RWPE2 (cell line): ENCODE results near the gene SORCS2.

Source experiments
- ATAC-seq: fragments of 200-7000 bp; cut with Tn5 transposase; 3 replicates; pipeline ENCODE4 v1.9.1; 2021; ENCODE audit warnings: low read depth
- DNase-seq: peaks from one replicate; pipeline ENCODE4 v3.0.0-alpha.2; 2020; ENCODE audit warnings: low spot score
- H3K27ac ChIP-seq: fragments of 450-650 bp; 2 replicates; pipeline ENCODE4 v1.5.1; 2017; ENCODE audit warnings: mild to moderate bottlenecking; ENCODE audit not compliant: poor library complexity, severe bottlenecking
- H3K27me3 ChIP-seq: fragments of 250-450 bp; sonication (Bioruptor Pico); 2 replicates; pipeline ENCODE4 v1.5.1; 2021; ENCODE audit warnings: mild to moderate bottlenecking, moderate library complexity; ENCODE audit not compliant: insufficient read depth, poor library complexity, severe bottlenecking
- H3K36me3 ChIP-seq: fragments of 250-450 bp; sonication (Bioruptor Pico); 2 replicates; pipeline ENCODE4 v1.5.1; 2020; ENCODE audit warnings: low read depth, mild to moderate bottlenecking, moderate library complexity
- H3K4me1 ChIP-seq: fragments of 250-450 bp; sonication (Bioruptor Pico); 2 replicates; pipeline ENCODE4 v1.5.1; 2021; ENCODE audit warnings: mild to moderate bottlenecking, moderate library complexity; ENCODE audit not compliant: insufficient read depth, poor library complexity, severe bottlenecking
- H3K4me3 ChIP-seq: fragments of 250-450 bp; sonication (Bioruptor Pico); 2 replicates; pipeline ENCODE4 v1.5.1; 2021; ENCODE audit warnings: mild to moderate bottlenecking, moderate library complexity; ENCODE audit not compliant: severe bottlenecking
- H3K9me3 ChIP-seq: fragments of 250-450 bp; sonication (Bioruptor Pico); 2 replicates; pipeline ENCODE4 v1.5.1; 2021; ENCODE audit warnings: mild to moderate bottlenecking, moderate library complexity; ENCODE audit not compliant: severe bottlenecking
- TF ChIP-seq, protein P1 (sequence below): fragments of 450-650 bp; IDR thresholded peaks from one replicate; pipeline ENCODE4 v1.5.1; 2017; ENCODE audit warnings: mild to moderate bottlenecking, moderate library complexity; ENCODE audit not compliant: poor library complexity, severe bottlenecking

Gene SORCS2

DNA sequence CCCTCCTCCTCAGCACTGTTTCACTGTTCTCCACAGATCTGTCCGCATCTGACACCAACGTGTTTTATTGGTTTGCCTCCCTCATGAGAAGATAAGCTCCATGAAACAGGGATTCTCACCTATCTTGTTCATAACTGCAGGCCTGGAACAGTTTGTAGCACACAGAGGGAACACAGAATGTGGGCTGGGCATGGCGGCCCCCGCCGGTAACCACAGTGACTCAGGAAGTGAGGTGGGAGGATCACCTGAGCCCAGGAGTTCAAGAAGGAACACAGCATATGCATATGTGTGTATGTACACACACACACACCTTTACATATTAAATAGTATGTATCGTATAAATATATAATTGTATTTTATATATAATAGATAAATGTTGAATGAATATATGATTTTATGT, 578.7 kb downstream of the SORCS2 start:
- no peaks in the 10 kb centered on the region for H3K4me1 ChIP-seq
- TF ChIP-seq, protein P1, sequence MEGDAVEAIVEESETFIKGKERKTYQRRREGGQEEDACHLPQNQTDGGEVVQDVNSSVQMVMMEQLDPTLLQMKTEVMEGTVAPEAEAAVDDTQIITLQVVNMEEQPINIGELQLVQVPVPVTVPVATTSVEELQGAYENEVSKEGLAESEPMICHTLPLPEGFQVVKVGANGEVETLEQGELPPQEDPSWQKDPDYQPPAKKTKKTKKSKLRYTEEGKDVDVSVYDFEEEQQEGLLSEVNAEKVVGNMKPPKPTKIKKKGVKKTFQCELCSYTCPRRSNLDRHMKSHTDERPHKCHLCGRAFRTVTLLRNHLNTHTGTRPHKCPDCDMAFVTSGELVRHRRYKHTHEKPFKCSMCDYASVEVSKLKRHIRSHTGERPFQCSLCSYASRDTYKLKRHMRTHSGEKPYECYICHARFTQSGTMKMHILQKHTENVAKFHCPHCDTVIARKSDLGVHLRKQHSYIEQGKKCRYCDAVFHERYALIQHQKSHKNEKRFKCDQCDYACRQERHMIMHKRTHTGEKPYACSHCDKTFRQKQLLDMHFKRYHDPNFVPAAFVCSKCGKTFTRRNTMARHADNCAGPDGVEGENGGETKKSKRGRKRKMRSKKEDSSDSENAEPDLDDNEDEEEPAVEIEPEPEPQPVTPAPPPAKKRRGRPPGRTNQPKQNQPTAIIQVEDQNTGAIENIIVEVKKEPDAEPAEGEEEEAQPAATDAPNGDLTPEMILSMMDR = no peak
- H3K9me3 ChIP-seq = no peaks in the 10 kb centered on the region
- DNase-seq = peak; percentile 23
- H3K27me3 ChIP-seq = no peaks in the 10 kb centered on the region
- H3K36me3 ChIP-seq = peaks cover 89% of the 10 kb centered on the region
- no peak overlapping the region for H3K27ac ChIP-seq
- no peak for ATAC-seq
- H3K4me3 ChIP-seq = no peak overlapping the region

DNA sequence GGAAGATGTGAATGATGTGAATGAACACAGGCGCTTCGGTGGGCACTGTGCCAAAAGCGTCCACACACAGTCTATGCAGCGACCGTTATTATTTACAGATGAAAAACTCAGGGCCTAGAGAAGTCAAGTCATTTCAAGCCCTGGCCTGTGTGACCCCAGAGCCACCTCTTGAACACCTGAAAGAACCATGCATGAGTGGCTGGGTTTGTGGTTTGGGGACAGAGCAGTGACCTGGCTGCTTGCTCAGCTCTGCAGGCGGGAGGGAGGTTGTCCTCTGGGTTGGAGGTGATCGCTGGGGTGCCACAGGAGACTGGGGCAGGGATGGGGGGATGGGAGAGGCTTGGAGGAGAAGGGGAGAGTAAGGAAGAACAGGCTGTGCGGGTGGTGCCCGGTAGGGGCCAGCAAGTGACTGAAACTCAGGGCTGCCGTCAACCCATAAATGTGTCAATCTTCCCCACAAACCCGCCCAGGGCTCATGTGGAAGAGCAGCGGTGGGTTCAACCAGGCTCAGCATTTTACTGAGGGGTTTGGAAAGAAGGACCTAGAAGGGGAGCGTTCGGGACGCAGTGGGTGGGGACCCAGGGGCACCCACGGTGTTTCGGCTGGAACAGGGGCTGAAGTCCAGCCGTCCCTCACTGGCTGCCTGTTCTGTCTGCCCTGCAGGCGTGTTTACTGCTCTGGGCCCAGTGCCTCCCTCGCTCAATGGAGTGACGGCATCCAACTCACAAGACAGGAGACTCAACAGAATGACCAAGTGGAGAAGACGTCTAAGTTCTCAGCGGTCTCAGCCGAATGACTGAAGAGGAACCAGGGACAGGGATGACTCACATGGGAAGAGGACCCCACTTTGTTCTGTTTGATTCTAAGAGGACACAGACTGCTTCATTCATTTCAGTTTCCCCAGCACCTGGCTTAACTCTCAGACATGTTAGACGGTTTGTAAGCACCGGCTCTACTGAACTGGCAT, 579.5 kb downstream of the SORCS2 start:
- no peaks in the 10 kb centered on the region for H3K27me3 ChIP-seq
- H3K27ac ChIP-seq = no peak overlapping the region
- H3K4me3 ChIP-seq = no peak overlapping the region
- TF ChIP-seq, protein P1 = no peak
- no peak for ATAC-seq
- H3K9me3 ChIP-seq = no peaks in the 10 kb centered on the region
- H3K36me3 ChIP-seq = peaks cover 91% of the 10 kb centered on the region
- peak; percentile 44 for DNase-seq
- H3K4me1 ChIP-seq = no peaks in the 10 kb centered on the region

DNA sequence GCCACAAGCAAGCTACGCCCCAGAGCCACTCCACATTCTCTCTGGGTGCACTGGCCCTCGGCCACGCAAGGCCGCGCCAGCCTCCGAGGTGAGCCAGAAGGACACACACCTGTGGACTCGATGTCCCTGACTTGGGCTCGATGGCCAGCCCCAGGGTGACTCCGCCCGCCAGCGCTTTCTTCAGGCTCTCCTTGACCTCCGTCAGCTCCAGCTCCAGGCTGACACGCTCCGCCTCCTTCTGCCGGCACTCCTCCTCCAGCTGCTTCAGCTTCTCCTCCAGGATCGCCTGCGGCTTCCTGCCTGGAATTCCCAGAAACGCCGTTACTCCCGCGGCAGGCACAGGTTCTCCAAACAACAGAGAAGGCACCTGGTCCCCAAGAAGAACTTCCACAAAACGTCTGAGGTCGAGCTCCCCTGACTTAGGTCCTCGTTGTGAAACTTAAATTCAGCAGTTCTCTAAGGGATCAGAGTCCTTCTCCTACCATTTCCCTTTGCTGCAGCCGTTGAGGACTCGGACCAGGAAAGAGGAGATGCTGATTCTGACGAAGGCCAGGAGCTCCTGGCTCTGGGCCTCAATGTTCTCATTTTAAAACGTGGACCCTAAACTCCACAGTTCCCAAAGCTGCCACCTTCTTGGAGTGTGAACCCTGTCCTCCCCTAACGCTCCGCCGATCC, 580.5 kb downstream of the SORCS2 start:
- ATAC-seq (no peak), DNase-seq (peak; percentile 62)
- Histone ChIP-seq H3K4me1 (no peaks in the 10 kb centered on the region), H3K36me3 (peaks cover 91% of the 10 kb centered on the region), H3K4me3 (no peak overlapping the region), H3K27ac (no peak overlapping the region), H3K9me3 (no peaks in the 10 kb centered on the region), H3K27me3 (no peaks in the 10 kb centered on the region)
- TF ChIP-seq, protein P1 = no peak

DNA sequence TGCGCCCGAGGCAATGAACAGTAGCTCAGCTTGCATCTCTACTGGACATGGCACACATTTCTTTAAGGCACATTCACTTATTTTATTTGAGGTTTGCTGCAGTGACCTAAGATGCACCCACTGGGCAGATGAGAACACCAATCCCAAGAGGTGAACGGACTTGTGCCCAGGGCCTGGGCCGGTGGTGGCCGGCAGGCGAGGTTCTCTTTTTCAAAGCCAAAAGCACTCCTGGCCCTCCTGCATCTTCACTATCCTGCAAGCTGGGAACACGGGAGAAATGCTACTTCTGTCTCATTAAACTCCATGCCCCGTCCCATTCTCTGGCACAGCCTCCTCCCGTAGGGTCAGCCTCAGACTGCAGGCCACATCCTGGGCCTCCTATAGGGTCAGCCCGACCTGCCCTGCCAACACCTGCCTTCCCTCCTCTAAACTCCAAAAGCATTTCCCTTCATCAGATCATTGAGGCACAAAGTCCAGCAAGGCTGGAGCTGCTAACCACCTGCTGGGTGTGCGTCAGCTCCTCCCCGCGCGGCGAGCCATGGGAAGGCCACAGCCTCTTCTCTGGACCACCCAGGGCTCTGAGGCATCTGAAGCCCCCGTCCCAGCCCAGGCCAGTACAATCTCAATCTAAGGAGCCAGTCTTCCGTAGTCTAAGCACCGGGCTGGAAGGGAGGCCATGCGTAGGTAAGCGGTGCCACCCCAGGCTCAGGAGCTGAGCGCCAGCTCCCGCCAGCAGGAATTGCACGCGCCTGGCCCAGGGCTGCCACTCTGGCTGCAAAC, 581.3 kb downstream of the SORCS2 start:
- Histone ChIP-seq H3K27me3 (no peaks in the 10 kb centered on the region), H3K9me3 (no peaks in the 10 kb centered on the region), H3K27ac (no peak overlapping the region), H3K36me3 (peaks cover 91% of the 10 kb centered on the region), H3K4me3 (no peak overlapping the region), H3K4me1 (no peaks in the 10 kb centered on the region)
- TF ChIP-seq, protein P1 = no peak
- ATAC-seq (no peak), DNase-seq (peak; percentile 58)
